ENCODE data around the gene LRRC27. TPM values are rescaled to one million over a fixed set of nuclear protein-coding genes. Genes with fewer than 3 reads are reported as not detected.
A peak's percentile ranks its signal among the peaks of the same experiment; 100 is the strongest.

LRRC27 gene
- total RNA-seq, 3 donors from 2014 or later: 6.2 to 19.3 (median 8.2) TPM

DNA sequence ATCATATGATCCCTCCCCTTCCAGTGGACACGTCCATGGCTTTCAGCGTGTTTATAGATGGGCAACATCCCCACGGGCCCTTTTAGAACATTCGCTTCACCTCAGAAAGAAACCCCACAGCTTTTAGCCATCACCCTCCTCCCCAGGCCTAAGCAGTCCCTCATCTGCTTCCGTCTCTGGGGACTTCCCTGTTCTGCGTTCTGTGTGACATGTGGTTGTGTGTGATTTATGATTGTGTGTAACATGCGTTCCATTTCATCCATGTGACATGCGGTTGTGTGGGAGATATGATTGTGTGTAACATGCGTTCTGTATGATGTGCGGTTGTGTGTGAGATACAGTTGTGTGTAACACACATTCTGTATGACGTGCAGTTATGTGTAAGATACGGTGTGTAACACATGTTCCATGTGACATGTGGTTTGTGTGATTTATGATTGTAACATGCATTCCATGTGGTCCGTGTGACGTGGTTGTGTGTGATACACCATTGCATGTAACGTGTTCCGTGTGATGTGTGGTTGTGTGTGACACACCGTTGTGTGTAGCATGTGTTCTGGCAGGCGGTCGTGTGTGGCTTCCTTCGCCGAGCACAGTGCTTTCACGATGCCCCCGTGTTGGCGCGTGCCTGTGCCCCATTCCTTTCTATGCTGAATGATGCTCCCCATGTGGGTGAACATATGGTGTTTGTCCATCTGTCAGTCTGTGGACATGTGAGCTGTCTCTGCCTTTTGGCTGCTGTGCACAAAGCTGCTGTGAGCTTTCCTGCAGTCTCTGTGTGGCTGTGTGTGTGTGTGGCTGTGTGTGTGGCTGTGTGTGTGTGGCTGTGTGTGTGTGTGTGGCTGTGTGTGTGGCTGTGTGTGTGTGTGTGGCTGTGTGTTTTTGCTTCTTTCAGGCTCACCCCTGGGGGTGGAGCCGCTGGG, 91.2 kb downstream of the LRRC27 start:
- Histone ChIP-seq H3K36me3 (no peaks in the 10 kb centered on the region), H3K27me3 (no peaks in the 10 kb centered on the region), H3K27ac (peak overlapping the region in 1 of 2 donors; percentile 90), H3K9me3 (no peaks in the 10 kb centered on the region), H3K4me3 (no peak overlapping the region), H3K4me1 (peaks cover 0 to 19% of the 10 kb centered on the region in 2 donors)
- intact Hi-C loops (cut with DNase I; ENCODE audit: low total_unique reads): no loop called here
- TF ChIP-seq, protein P1, sequence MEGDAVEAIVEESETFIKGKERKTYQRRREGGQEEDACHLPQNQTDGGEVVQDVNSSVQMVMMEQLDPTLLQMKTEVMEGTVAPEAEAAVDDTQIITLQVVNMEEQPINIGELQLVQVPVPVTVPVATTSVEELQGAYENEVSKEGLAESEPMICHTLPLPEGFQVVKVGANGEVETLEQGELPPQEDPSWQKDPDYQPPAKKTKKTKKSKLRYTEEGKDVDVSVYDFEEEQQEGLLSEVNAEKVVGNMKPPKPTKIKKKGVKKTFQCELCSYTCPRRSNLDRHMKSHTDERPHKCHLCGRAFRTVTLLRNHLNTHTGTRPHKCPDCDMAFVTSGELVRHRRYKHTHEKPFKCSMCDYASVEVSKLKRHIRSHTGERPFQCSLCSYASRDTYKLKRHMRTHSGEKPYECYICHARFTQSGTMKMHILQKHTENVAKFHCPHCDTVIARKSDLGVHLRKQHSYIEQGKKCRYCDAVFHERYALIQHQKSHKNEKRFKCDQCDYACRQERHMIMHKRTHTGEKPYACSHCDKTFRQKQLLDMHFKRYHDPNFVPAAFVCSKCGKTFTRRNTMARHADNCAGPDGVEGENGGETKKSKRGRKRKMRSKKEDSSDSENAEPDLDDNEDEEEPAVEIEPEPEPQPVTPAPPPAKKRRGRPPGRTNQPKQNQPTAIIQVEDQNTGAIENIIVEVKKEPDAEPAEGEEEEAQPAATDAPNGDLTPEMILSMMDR (IDR thresholded peaks at IDR 0.05): no peak
- TF ChIP-seq POLR2AphosphoS5 (IDR thresholded peaks at IDR 0.05) (peak in 1 of 3 donors; percentile 29), POLR2A (IDR thresholded peaks at IDR 0.05) (no peak)
- no peak for DNase-seq (ENCODE audit: low spot score in 2 of 2)

DNA sequence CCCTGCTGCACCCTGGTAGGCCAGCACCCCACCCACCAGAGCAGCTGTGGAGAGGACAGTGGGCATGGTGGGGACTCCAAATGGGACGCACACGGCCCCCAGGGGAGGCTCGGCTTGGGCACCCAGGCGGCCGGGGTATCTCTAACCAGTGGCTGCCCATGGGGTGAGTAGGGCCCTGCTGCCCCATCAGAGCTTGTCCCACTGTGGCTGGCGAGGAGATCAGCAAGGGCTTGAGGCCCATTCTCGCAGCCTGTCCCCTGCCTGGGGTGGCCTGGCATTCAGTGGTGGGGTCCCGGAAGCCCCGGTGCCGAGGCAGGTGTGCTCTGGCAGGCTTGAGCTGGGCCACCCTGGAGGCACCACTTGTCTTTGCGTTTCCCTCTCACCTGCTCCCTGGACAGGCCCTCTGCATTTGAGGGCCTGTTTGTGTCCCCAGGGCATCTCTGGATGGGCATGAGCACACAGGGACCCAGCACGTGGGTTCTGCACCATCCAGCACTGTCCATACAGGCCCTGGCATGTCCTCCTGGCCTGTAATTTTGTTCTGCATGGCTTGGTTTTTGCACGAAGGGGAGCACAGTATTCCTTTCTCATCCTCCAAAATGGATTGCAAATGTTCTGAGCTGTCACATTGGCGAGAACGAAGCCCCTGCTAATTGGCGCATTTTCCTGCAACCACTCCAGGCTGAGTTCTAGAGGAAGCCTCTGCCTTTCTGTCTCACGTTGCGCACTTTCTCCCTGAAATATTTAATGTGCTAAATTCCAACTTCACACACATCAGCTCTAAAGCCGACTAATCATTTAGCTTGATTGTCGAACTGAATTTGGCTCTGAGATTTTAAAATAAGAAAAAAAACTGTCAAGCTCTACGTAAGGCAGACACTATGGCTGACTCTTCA, 92.2 kb downstream of the LRRC27 start:
- no peak for DNase-seq (ENCODE audit: low spot score in 2 of 2)
- H3K4me1 ChIP-seq: peaks cover 0 to 10% of the 10 kb centered on the region in 2 donors
- H3K4me3 ChIP-seq: no peak overlapping the region
- H3K27me3 ChIP-seq: no peaks in the 10 kb centered on the region
- H3K36me3 ChIP-seq: no peaks in the 10 kb centered on the region
- no peak overlapping the region for H3K27ac ChIP-seq
- intact Hi-C loops (cut with DNase I; ENCODE audit: low total_unique reads): no loop called here
- H3K9me3 ChIP-seq: no peaks in the 10 kb centered on the region
- TF ChIP-seq, protein P1 (IDR thresholded peaks at IDR 0.05): no peak
- no peak for TF ChIP-seq POLR2AphosphoS5 (IDR thresholded peaks at IDR 0.05)
- no peak for TF ChIP-seq POLR2A (IDR thresholded peaks at IDR 0.05)

- H3K27ac ChIP-seq: no peak overlapping the region
- no peak for DNase-seq (ENCODE audit: low spot score in 2 of 2)
- no peaks in the 10 kb centered on the region for H3K27me3 ChIP-seq
- H3K36me3 ChIP-seq: no peaks in the 10 kb centered on the region
- intact Hi-C loops (cut with DNase I; ENCODE audit: low total_unique reads): no loop called here
- H3K9me3 ChIP-seq: no peaks in the 10 kb centered on the region
- TF ChIP-seq, protein P1 (IDR thresholded peaks at IDR 0.05): no peak
- TF ChIP-seq POLR2A (IDR thresholded peaks at IDR 0.05): no peak
- no peak for TF ChIP-seq POLR2AphosphoS5 (IDR thresholded peaks at IDR 0.05)
- H3K4me3 ChIP-seq: no peak overlapping the region
- peaks cover 0 to 10% of the 10 kb centered on the region in 2 donors for H3K4me1 ChIP-seq
Observed at GRCh38 chr10:132425029-132425756, 93.2 kb downstream of the LRRC27 start.

DNA sequence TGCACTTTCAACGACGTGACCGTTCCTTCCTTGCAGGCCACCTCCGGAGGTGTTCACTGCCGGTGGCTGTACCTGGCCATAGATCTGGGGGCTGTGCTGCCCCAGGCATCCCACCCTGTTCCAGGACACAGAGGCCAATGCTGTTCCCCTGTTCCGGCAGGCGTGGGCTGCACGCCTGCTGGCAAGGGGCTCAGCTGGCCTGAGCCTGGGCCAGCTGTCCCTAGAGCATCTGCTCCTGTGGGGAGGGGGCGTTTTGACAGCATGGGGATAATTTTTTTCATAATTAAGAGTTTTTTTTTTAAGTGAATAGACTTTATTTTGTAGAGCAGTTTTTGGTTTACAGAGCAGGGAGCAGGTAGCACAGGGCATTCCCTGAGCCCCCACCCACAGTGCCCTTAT, 93.8 kb downstream of the LRRC27 start:
- Histone ChIP-seq H3K27ac (no peak overlapping the region), H3K9me3 (no peaks in the 10 kb centered on the region), H3K36me3 (no peaks in the 10 kb centered on the region), H3K4me1 (peaks cover 0 to 10% of the 10 kb centered on the region in 2 donors), H3K4me3 (no peak overlapping the region), H3K27me3 (no peaks in the 10 kb centered on the region)
- no peak for TF ChIP-seq POLR2A (IDR thresholded peaks at IDR 0.05)
- TF ChIP-seq POLR2AphosphoS5 (IDR thresholded peaks at IDR 0.05): no peak
- TF ChIP-seq, protein P1 (IDR thresholded peaks at IDR 0.05): no peak
- no peak for DNase-seq (ENCODE audit: low spot score in 2 of 2)
- intact Hi-C loops (cut with DNase I; ENCODE audit: low total_unique reads): no loop called here

Measured in breast epithelium (tissue), 4 donors.